Fibroblast of the conjunctiva (primary cell): Measurements from ENCODE around the gene POLR3B.
"Not testable (repeated sequence)": the region's sequence is repeated elsewhere in the genome, so short reads cannot be mapped to it uniquely, and the experiment has no call there.

Source experiments
- DNase-seq: peaks from one replicate; pipeline ENCODE4 v3.0.0-alpha.2; 2010; ENCODE audit warnings: low read depth

The POLR3B gene

GRCh38 chr12:106342397-106343213, 14.9 kb upstream of the POLR3B start:
- peak; percentile 85 for DNase-seq

- DNase-seq = no peak
Measured at GRCh38 chr12:106343214-106343528, 14.4 kb upstream of the POLR3B start.

- DNase-seq = no peak
Measured at GRCh38 chr12:106344131-106344530, 13.4 kb upstream of the POLR3B start.

GRCh38 chr12:106345746-106346145, 11.8 kb upstream of the POLR3B start:
- DNase-seq = no peak

GRCh38 chr12:106348411-106348810, 9.1 kb upstream of the POLR3B start:
- no peak for DNase-seq

GRCh38 chr12:106353175-106353574, 4.4 kb upstream of the POLR3B start:
- no peak for DNase-seq

GRCh38 chr12:106358396-106359241, 1.1 kb downstream of the POLR3B start:
- peak; percentile 20 for DNase-seq

GRCh38 chr12:106359646-106360399, 2.3 kb downstream of the POLR3B start:
- no peak for DNase-seq

- no peak for DNase-seq
Measured at GRCh38 chr12:106360400-106360994, 2.9 kb downstream of the POLR3B start.

- DNase-seq = no peak
Measured at GRCh38 chr12:106362971-106363370, 5.4 kb downstream of the POLR3B start.

- DNase-seq = no peak
Measured at GRCh38 chr12:106364261-106364660, 6.7 kb downstream of the POLR3B start.

- peak; percentile 4 for DNase-seq
Measured at GRCh38 chr12:106369624-106370346, 12.2 kb downstream of the POLR3B start.

- no peak for DNase-seq
Measured at GRCh38 chr12:106378788-106379187, 21.2 kb downstream of the POLR3B start.

- DNase-seq = no peak
Measured at GRCh38 chr12:106380954-106381353, 23.4 kb downstream of the POLR3B start.

- DNase-seq = not testable (repeated sequence)
Measured at GRCh38 chr12:106381866-106382265, 24.3 kb downstream of the POLR3B start.

GRCh38 chr12:106386813-106387535, 29.4 kb downstream of the POLR3B start:
- no peak for DNase-seq

- no peak for DNase-seq
Measured at GRCh38 chr12:106387848-106388377, 30.4 kb downstream of the POLR3B start.

GRCh38 chr12:106389151-106389550, 31.6 kb downstream of the POLR3B start:
- peak; percentile 14 for DNase-seq

GRCh38 chr12:106392759-106393158, 35.2 kb downstream of the POLR3B start:
- no peak for DNase-seq

GRCh38 chr12:106409878-106410277, 52.3 kb downstream of the POLR3B start:
- no peak for DNase-seq
